Thyroid gland (tissue), 4 donors: ENCODE data around the gene TRIM25. TPM values are rescaled to one million over a fixed set of nuclear protein-coding genes. Genes with fewer than 3 reads are reported as not detected.

Source experiments
- DNase-seq, 2 donors: peaks; one replicate each; pipeline ENCODE4 v3.0.0-alpha.2; 2019
- H3K27ac ChIP-seq, 3 donors: fragments of 200-600 bp; sonication (generic); 1 replicate in 2 of 3; 2 replicates in 1 of 3; pipeline ENCODE4 v1.5.1; 2016 to 2019; ENCODE audit warnings: mild to moderate bottlenecking in 1 of 3, moderate library complexity in 1 of 3
- H3K27me3 ChIP-seq: fragments of 200-600 bp; sonication (generic); one replicate; pipeline ENCODE4 v1.5.1; 2019
- H3K36me3 ChIP-seq, 2 donors: fragments of 200-600 bp; sonication (generic); one replicate each; pipeline ENCODE4 v1.5.1; 2016 to 2019
- H3K4me1 ChIP-seq, 2 donors: fragments of 200-600 bp; sonication (generic); one replicate each; pipeline ENCODE4 v1.5.1; 2017 to 2019
- H3K4me3 ChIP-seq, 3 donors: fragments of 200-600 bp; sonication (generic); replicated peaks in 1 of 3; 1 replicate in 2 of 3; 2 replicates in 1 of 3; pipeline ENCODE4 v1.5.1; 2016; ENCODE audit warnings: mild to moderate bottlenecking in 1 of 3
- H3K9me3 ChIP-seq: fragments of 200-600 bp; sonication (generic); one replicate; pipeline ENCODE4 v1.5.1; 2017
- POLR2A ChIP-seq, 2 donors: fragments of 450-650 bp; IDR thresholded peaks; one replicate each; pipeline ENCODE4 v1.6.1; 2017; ENCODE audit warnings: antibody characterized with exemption in 2 of 2, mild to moderate bottlenecking in 2 of 2, moderate library complexity in 1 of 2
- WGBS, 2 donors: methylation state at CpG; one replicate each; pipeline ENCODE4 v1.1.5; 2017; 5-methylcytosine and 5-hydroxymethylcytosine counted together
- intact Hi-C: fragments of 100-400 bp; cut with DNase I; formaldehyde crosslinking; loops from one replicate; pipeline ENCODE4 v1.15.1; 2023
- total RNA-seq, 4 donors: library from RNA; depleted of rRNA; stranded (reverse); fragments of >200 nt; gene quantifications; one replicate each; pipeline ENCODE4 v1.2.3, GENCODE V29; 2016
- TF ChIP-seq, protein P1 (sequence below), 6 experiments: fragments of 200-600 bp in 3 of 6; fragments of 450-650 bp in 3 of 6; sonication (generic) in 3 of 6; IDR thresholded peaks; one replicate each; pipeline ENCODE4 v1.5.1; 2016 to 2019; ENCODE audit warnings: antibody characterized with exemption in 6 of 6, mild to moderate bottlenecking in 2 of 6, inconsistent platforms in 1 of 6, moderate library complexity in 1 of 6

TRIM25 gene
- total RNA-seq, 4 donors from 2014 or later = 23.9 to 41.8 (median 32.7) TPM

DNA sequence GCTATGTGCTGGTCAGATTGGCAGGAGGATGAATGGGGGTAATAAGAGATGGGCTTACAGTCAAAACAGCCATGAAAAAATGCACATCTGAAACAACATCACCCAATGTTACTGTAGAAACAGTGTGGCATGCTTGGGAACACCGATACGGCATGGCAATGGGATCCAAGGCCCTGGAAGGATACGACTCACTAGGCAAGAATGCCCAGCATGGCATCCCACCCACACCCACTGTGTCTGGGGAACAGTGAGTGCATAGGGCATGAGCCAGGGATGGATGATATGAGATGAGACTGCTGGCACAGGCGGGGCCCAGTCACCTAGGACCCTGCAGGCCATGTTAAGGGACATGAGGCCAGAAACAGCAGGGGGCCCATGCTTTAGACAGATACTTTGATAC, 11.5 kb downstream of the TRIM25 start:
- Histone ChIP-seq H3K27ac (no peak overlapping the region), H3K4me1 (no peaks in the 10 kb centered on the region), H3K27me3 (no peaks in the 10 kb centered on the region), H3K4me3 (no peak overlapping the region), H3K36me3 (peaks cover 43 to 67% of the 10 kb centered on the region in 2 donors), H3K9me3 (no peaks in the 10 kb centered on the region)
- WGBS, 2 donors = 90 to 93% methylated on average over 4 of the region's 4 CpGs
- DNase-seq = no peak
- TF ChIP-seq, protein P1, sequence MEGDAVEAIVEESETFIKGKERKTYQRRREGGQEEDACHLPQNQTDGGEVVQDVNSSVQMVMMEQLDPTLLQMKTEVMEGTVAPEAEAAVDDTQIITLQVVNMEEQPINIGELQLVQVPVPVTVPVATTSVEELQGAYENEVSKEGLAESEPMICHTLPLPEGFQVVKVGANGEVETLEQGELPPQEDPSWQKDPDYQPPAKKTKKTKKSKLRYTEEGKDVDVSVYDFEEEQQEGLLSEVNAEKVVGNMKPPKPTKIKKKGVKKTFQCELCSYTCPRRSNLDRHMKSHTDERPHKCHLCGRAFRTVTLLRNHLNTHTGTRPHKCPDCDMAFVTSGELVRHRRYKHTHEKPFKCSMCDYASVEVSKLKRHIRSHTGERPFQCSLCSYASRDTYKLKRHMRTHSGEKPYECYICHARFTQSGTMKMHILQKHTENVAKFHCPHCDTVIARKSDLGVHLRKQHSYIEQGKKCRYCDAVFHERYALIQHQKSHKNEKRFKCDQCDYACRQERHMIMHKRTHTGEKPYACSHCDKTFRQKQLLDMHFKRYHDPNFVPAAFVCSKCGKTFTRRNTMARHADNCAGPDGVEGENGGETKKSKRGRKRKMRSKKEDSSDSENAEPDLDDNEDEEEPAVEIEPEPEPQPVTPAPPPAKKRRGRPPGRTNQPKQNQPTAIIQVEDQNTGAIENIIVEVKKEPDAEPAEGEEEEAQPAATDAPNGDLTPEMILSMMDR (IDR thresholded peaks at IDR 0.05) = no peak
- intact Hi-C loops = no loop called here

DNA sequence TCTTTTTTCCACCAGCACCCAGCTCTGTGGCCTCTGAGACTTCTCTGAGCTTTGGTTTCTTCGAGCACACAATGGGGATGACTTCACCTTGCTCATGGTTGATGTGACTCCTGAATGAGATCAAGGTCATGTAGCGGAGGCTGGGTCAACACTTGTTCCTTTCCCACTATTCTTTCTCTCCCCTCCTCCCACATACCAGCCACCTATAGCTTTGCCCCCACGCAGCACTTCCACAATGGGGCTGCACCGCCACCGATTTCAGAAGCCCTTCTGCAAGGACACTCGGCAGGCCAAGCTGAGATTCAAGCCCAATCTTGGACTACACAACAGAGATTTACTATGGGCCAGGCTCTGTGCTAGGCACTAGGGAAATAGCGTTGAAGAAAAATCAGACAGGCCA, 14.4 kb downstream of the TRIM25 start:
- intact Hi-C loops = no loop called here
- H3K4me3 ChIP-seq = no peak overlapping the region
- no peak for TF ChIP-seq POLR2A (IDR thresholded peaks at IDR 0.05)
- TF ChIP-seq, protein P1 (IDR thresholded peaks at IDR 0.05) = no peak
- DNase-seq = no peak
- no peaks in the 10 kb centered on the region for H3K27me3 ChIP-seq
- no peaks in the 10 kb centered on the region for H3K9me3 ChIP-seq
- peaks cover 37 to 64% of the 10 kb centered on the region in 2 donors for H3K36me3 ChIP-seq
- 93 to 97% methylated on average over 6 to 7 of the region's 7 CpGs for WGBS, 2 donors
- H3K27ac ChIP-seq = no peak overlapping the region
- H3K4me1 ChIP-seq = no peaks in the 10 kb centered on the region

DNA sequence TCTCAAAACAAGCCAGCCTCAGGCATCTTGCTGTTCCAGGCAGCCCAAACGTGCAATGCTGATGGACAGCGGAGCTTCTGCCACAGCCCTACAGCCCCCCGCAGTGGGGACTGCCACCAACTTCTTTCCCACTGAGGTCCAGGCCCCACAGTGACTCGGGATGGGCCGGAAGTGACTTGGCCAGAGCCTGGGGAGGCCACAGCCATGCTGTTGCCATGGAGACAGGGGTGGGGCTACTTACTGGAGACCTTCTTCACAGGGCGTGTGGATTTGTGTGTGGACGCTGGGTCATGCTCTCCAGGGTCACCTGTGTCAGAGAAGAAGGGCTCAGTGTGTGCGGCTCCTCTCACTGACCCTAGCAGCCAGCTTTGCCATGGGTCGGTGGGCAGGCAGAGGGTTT, 15.0 kb downstream of the TRIM25 start:
- H3K36me3 ChIP-seq = peaks cover 36 to 61% of the 10 kb centered on the region in 2 donors

DNA sequence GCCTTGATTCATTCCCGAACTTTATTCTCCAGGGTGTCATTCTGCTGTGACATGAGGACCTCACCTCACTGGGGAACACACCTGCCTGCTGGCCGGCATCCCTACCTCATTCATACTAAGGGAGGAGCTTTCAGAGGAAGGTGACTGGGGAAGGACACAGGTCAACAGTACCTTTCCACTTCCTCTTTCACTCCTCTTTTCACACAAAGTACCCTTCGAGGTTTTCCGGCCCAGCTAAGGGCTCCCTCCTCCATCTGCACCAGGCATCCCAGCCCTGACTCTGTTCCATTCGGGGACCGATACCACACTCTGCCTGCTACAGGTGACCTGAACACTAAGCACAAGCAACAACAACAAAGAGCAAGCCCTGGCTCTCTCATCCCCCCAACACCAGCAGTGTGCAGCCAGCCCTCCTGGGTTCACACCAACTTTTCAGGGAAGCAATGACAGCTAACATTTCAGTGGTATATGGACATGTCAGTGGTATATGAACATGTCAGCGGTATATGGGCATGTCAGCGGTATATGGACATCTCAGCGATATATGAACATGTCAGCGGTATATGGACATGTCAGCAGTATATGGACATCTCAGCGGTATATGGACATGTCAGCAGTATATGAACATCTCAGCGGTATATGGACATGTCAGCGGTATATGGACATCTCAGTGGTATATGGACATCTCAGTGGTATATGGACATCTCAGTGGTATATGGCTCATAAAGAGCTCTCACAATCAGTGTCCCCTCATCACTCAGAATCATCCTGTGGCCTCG, 16.0 kb downstream of the TRIM25 start:
- Histone ChIP-seq H3K27ac (no peak overlapping the region), H3K4me3 (no peak overlapping the region), H3K36me3 (peaks cover 34 to 56% of the 10 kb centered on the region in 2 donors), H3K4me1 (no peaks in the 10 kb centered on the region), H3K9me3 (no peaks in the 10 kb centered on the region), H3K27me3 (no peaks in the 10 kb centered on the region)
- TF ChIP-seq, protein P1 (IDR thresholded peaks at IDR 0.05) = no peak
- no peak for TF ChIP-seq POLR2A (IDR thresholded peaks at IDR 0.05)
- no peak for DNase-seq
- 93 to 97% methylated on average over 14 of the region's 14 CpGs for WGBS, 2 donors
- intact Hi-C loops = no loop called here

More for the DNA sequence above, 15.0 kb downstream of the TRIM25 start:
- 82 to 86% methylated on average over 7 to 8 of the region's 9 CpGs for WGBS, 2 donors
- Histone ChIP-seq H3K27me3 (no peaks in the 10 kb centered on the region), H3K9me3 (no peaks in the 10 kb centered on the region), H3K4me1 (no peaks in the 10 kb centered on the region), H3K27ac (no peak overlapping the region), H3K4me3 (no peak overlapping the region)
- TF ChIP-seq POLR2A (IDR thresholded peaks at IDR 0.05) = no peak
- TF ChIP-seq, protein P1 (IDR thresholded peaks at IDR 0.05) = no peak
- DNase-seq = no peak
- intact Hi-C loops = no loop called here

DNA sequence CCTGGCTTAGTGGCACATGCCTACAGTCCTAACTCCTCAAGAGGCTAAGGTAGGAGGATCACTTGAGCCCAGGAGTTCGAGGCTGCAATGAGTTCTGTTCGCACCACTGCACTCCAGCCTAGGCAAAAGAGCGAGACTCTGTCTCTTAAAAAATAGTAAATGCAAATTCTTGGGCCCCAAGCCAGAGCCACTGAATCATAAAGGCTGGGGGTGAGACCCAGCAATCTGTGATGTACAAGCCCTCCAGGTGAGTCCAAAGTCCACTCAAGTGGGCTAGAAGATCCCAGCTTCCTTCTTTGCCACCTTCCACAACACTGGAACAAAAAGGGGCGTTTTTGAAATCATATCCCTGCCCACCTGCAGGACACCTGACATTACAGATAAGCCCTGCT, 16.9 kb downstream of the TRIM25 start:
- Histone ChIP-seq H3K4me1 (no peaks in the 10 kb centered on the region), H3K36me3 (peaks cover 29 to 54% of the 10 kb centered on the region in 2 donors), H3K27ac (no peak overlapping the region), H3K9me3 (no peaks in the 10 kb centered on the region), H3K4me3 (no peak overlapping the region), H3K27me3 (no peaks in the 10 kb centered on the region)
- 78 to 91% methylated on average over 4 of the region's 4 CpGs for WGBS, 2 donors
- no peak for DNase-seq
- intact Hi-C loops = no loop called here
- TF ChIP-seq, protein P1 (IDR thresholded peaks at IDR 0.05) = no peak
- no peak for TF ChIP-seq POLR2A (IDR thresholded peaks at IDR 0.05)
